ENCODE results near the gene INCA1.

- TF ChIP-seq POLR2A (IDR thresholded peaks at IDR 0.05; ENCODE audit: low read length) (no peak), GATA1 (IDR thresholded peaks at IDR 0.05; ENCODE audit: low read depth, low read length) (no peak)
Observed at GRCh38 chr17:5027299-5027698, 30.0 kb upstream of the INCA1 start.

Measured in erythroblast (primary cell).